ENCODE results near the gene IFNK.

Gene IFNK

DNA sequence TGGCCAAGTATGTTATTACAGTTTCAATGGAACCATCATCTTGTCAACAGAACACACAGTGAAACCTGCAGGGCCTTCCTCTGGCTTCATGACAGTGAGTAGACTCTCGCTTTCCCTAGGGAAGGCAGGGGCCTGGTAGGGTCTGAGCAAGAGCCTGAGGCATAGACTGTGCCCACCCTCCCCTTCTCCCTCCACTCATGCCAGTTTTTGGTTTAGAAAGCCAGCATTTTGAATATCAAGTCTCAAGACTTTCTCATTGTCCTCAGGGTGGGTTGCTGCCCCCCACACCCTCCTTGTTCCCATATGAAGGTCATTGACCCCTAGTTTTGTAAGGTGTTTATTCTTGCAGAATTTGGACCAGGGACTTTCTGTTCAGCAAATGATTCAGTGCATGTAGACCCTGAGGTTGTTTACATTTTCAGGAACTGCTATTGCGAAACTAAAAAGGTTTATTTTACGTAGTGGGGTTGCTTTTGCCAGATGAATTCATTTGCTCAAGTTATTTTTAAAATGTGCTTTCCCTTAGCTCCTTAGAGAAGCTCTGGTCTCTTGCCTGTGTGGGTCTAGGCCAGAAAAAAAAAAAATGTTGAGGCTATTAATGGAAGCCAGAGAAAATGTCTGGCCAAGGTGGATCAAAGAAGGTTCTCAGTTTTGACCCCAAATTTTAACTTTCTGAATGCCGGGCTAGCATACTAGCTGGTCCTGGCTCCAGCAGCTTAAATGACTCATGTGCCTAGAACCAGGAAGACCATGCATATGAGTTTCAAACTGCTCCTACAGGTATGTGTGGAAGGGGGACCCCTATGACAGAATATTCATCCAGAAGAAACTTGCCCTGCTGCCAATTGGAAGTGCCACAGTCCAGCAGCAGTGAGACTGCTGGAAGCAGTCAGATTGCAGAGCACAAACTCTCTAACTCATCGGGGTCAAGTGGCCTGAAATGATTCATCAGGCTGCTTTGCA, 15.7 kb downstream of the IFNK start:
- no peak for DNase-seq

GRCh38 chr9:27540502-27540901, 16.4 kb downstream of the IFNK start:
- DNase-seq: no peak

DNA sequence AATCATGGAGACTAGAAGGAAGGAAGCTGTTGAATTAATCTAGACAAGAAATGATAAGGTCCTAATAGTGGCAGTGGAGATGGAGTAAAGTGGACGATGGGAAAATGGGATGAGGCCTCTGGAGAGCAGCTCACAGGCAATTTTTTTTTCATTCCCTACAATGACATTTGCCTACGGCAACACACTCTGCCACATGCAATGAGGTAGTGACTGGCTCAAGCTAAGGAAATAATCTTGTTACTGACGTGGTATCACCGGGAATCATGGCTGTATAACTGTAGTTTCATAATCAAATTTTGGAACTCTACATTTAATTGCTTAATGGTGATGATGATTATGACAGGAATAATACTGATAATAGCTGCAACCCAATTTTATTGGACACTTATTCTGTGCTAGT, 17.6 kb downstream of the IFNK start:
- DNase-seq: no peak

- no peak for DNase-seq
Observed at GRCh38 chr9:27542508-27542907, 18.4 kb downstream of the IFNK start.

DNA sequence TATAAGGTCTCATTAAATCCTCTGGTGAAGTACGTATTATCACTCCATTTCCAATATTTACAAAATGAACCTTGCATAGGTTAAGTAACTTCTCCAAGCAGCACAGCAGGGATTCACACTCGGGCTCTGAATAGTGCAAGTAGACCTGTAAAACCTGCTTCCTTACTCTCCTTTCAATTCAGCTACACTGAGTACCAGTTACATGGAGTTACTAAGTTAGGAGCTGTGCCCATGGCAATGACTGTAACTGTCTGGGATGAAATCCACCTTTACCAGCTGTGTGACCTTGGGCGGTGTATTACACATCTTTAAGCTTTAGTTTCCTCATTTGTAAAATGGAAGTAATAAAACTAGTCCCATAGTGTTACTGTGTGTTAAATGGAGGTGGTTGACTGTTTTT, 21.4 kb downstream of the IFNK start:
- peak in 1 of 3 experiments; percentile 9 for DNase-seq

DNA sequence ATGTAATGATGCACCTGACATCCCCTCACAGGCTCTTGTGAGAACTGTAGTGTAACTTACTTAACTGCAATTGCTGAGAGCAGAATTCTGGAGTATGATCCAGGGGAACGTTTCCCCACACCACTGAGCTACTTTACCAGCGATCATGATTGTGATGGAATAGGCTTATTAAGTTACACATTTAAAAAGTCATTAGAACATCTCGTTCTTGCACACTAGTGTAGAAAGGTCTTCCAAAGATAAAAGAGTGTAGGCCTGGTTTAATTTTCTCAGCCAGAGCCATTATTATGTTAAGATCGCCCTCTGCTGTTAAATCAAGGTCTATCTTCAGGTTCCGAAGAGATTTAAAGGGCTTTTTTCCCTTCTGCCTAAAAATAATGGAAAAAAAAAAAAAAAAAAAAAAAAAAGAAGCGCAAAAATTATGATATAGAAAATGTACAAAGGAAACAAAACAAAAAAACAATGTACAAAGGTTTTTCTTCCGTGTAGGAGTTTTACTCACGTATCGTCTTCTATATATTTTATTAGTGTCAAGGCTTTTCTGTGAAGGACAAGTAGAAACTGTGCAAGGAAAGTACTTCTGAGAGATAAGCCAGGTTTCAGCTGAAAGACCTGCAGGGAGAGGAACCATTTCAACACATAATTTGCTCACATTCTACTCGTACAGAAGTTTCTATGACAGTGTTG, 24.1 kb downstream of the IFNK start:
- peak; percentile 3 to 55 (median 5) for DNase-seq

DNA sequence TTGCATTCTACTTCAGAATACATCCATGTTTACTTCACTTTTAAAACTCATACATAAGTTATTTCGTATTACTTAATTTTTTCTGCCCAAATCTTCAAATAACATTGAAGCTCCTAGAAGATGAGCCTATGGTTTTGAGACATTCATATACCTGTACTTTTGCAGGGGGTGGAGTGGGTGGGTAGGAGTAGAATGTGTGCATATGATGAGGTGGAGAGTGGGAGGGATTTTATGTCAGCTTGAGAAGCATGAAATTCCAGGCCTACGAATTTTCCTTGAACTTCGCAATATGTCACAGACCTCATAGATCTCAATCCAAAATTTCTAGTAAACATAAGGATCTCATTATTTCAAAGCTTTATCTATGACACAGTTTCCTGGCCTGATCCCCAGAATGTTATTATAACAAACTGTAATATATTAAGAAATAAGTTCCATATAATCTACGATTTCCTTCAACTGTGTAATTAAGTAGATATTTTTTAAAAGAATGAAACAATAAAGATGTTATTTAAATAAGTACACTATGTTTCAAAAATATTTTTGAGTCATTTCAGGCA, 25.2 kb downstream of the IFNK start:
- DNase-seq: no peak

GRCh38 chr9:27554712-27555111, 30.6 kb downstream of the IFNK start:
- DNase-seq: no peak

GRCh38 chr9:27556470-27556869, 32.4 kb downstream of the IFNK start:
- DNase-seq: no peak

GRCh38 chr9:27558307-27558706, 34.2 kb downstream of the IFNK start:
- DNase-seq: no peak

GRCh38 chr9:27560457-27560856, 36.4 kb downstream of the IFNK start:
- no peak for DNase-seq

DNA sequence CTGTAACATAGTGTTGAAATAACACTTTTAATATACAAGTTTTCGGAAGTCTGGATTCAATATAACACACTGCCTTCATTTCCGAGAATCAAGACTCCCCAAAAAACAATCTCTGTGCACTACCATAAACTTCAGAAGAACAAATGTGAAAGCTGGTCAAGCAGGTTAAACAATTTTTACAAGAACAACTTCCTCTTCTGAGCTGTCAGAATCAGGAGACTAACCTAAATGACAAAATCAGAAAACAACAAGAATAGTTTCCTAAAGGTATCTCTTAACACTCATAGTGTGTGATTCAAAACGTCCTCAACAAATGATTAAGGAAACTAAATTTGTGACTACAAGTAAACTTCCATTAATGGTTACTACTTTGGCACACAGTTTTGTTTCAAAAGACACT, 37.6 kb downstream of the IFNK start:
- DNase-seq: no peak

GRCh38 chr9:27563738-27564430, 39.8 kb downstream of the IFNK start:
- no peak for DNase-seq

DNA sequence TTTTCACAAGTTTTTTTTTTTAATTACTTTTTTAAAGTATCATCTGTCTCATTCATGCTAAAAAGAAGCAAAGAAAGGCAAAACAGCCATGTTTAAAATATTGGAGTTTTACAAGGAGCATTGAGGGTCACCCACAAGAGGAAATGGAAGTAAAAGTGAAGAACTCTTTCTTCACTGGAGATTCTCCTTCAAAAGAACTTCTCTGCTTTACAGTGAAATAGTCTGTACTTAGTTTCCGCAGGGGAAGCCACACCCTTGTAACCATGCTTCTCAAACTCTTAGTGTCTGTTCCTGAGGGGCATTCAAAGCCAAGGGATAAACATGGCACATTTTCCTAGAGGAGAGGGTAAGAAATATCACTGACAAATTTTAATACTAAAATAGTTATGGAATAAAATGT, 40.6 kb downstream of the IFNK start:
- DNase-seq: no peak

- DNase-seq: no peak
Observed at GRCh38 chr9:27565696-27566095, 41.6 kb downstream of the IFNK start.

GRCh38 chr9:27566118-27566517, 42.0 kb downstream of the IFNK start:
- no peak for DNase-seq

DNA sequence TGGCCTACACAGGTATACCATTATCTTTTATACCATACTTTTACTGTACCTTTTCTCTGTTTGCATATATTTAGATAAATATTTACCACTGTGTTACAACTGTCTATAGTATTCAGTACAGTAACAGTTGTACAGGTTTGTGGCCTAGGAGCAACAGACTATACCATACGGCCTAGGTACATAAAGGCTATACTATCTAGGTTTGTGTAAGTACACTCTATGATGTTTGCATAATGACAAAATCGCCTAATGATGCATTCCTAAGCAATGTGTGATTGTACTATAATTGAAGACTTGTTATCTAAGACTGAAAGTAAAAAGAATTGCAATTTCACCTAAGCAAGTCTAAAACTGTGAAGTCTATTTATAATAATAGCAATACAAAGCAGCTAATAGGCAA, 45.3 kb downstream of the IFNK start:
- DNase-seq: peak in 1 of 3 experiments; percentile 5

- DNase-seq: no peak
Observed at GRCh38 chr9:27571011-27571410, 46.9 kb downstream of the IFNK start.

GRCh38 chr9:27572061-27572460, 48.0 kb downstream of the IFNK start:
- DNase-seq: peak in 1 of 3 experiments; percentile 51

DNA sequence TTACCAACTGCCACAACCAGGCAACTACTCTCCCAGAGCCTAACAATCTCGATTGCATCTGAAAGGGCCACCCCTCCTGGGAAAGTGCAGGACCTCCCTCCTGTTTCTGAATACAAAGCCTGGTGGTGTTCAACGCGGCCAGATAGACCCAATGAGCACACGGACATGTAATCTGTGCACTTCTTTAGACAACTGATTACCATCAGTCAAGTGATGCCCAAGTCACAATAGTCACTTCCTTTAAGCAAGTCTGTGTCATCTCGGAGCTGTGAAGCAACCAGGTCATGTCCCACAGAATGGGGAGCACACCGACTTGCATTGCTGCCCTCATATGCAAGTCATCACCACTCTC, 48.5 kb downstream of the IFNK start:
- DNase-seq: peak in 2 of 3 experiments; percentile 35 to 82

DNA sequence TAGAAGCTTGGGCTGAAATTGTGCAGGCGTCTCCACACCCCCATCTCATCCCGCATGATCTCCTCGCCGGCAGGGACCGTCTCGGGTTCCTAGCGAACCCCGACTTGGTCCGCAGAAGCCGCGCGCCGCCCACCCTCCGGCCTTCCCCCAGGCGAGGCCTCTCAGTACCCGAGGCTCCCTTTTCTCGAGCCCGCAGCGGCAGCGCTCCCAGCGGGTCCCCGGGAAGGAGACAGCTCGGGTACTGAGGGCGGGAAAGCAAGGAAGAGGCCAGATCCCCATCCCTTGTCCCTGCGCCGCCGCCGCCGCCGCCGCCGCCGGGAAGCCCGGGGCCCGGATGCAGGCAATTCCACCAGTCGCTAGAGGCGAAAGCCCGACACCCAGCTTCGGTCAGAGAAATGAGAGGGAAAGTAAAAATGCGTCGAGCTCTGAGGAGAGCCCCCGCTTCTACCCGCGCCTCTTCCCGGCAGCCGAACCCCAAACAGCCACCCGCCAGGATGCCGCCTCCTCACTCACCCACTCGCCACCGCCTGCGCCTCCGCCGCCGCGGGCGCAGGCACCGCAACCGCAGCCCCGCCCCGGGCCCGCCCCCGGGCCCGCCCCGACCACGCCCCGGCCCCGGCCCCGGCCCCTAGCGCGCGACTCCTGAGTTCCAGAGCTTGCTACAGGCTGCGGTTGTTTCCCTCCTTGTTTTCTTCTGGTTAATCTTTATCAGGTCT, 49.0 kb downstream of the IFNK start, which contains the start of gene C9orf72:
Gene C9orf72, minus strand, starts transcription at position 564 of the 716 bp plus-strand sequence. CDS start 6,361 bp downstream, outside the sequence.
- peak; percentile 85 to 89 (median 88) for DNase-seq
